ENCODE results near the gene COL27A1. TPM values are rescaled to one million over a fixed set of nuclear protein-coding genes. Genes with fewer than 3 reads are reported as not detected.

COL27A1 gene
- total and polyA plus RNA-seq, 8 donors, result 15.8 to 180 (median 147) TPM

GRCh38 chr9:114350636-114351401 is 195.5 kb downstream of the COL27A1 start:
- H3K27me3 ChIP-seq, result no peaks in the 10 kb centered on the region
- intact Hi-C loops (cut with DNase I), result no loop called here
- no peak overlapping the region for H3K27ac ChIP-seq
- peaks cover 10 to 24% of the 10 kb centered on the region in 2 donors for H3K4me1 ChIP-seq
- peaks cover 0 to 100% of the 10 kb centered on the region in 2 donors for H3K36me3 ChIP-seq
- no peak for TF ChIP-seq CTCF (IDR thresholded peaks at IDR 0.05)
- H3K9me3 ChIP-seq, result no peaks in the 10 kb centered on the region
- no peak for ATAC-seq
- no peak overlapping the region for H3K4me3 ChIP-seq
- DNase-seq, result no peak

- Histone ChIP-seq H3K36me3 (peaks cover 0 to 100% of the 10 kb centered on the region in 2 donors), H3K27ac (no peak overlapping the region)
Measured at GRCh38 chr9:114351932-114352331, 196.6 kb downstream of the COL27A1 start.

GRCh38 chr9:114355821-114356220 is 200.5 kb downstream of the COL27A1 start:
- Histone ChIP-seq H3K9me3 (no peaks in the 10 kb centered on the region), H3K27me3 (no peaks in the 10 kb centered on the region), H3K4me1 (peaks cover 0 to 4% of the 10 kb centered on the region in 2 donors), H3K27ac (no peak overlapping the region), H3K4me3 (no peak overlapping the region), H3K36me3 (peaks cover 0 to 100% of the 10 kb centered on the region in 2 donors)
- no peak for ATAC-seq
- DNase-seq, result no peak
- intact Hi-C loops (cut with DNase I), result no loop called here
- TF ChIP-seq CTCF (IDR thresholded peaks at IDR 0.05), result no peak

More at GRCh38 chr9:114351932-114352331, 196.6 kb downstream of the COL27A1 start:
- H3K27me3 ChIP-seq, result no peaks in the 10 kb centered on the region
- DNase-seq, result no peak
- TF ChIP-seq CTCF (IDR thresholded peaks at IDR 0.05), result no peak
- no peak for ATAC-seq
- H3K9me3 ChIP-seq, result no peaks in the 10 kb centered on the region
- intact Hi-C loops (cut with DNase I), result no loop called here
- peaks cover 10 to 24% of the 10 kb centered on the region in 2 donors for H3K4me1 ChIP-seq
- no peak overlapping the region for H3K4me3 ChIP-seq

GRCh38 chr9:114356792-114357191 is 201.5 kb downstream of the COL27A1 start:
- Histone ChIP-seq H3K4me3 (no peak overlapping the region), H3K4me1 (no peaks in the 10 kb centered on the region), H3K27me3 (no peaks in the 10 kb centered on the region), H3K36me3 (peaks cover 0 to 100% of the 10 kb centered on the region in 2 donors), H3K9me3 (no peaks in the 10 kb centered on the region), H3K27ac (no peak overlapping the region)
- intact Hi-C loops (cut with DNase I), result no loop called here
- TF ChIP-seq CTCF (IDR thresholded peaks at IDR 0.05), result no peak
- no peak for DNase-seq
- no peak for ATAC-seq

- no peak for DNase-seq
- intact Hi-C loops (cut with DNase I), result no loop called here
- TF ChIP-seq CTCF (IDR thresholded peaks at IDR 0.05), result no peak
- no peaks in the 10 kb centered on the region for H3K27me3 ChIP-seq
- H3K4me1 ChIP-seq, result no peaks in the 10 kb centered on the region
- no peak overlapping the region for H3K4me3 ChIP-seq
- no peaks in the 10 kb centered on the region for H3K9me3 ChIP-seq
- H3K36me3 ChIP-seq, result peaks cover 0 to 100% of the 10 kb centered on the region in 2 donors
- no peak for ATAC-seq
- H3K27ac ChIP-seq, result no peak overlapping the region
Measured at GRCh38 chr9:114357360-114357759, 202.0 kb downstream of the COL27A1 start.
